K562 (cell line): ENCODE data around the gene NDUFA6. TPM values are rescaled to one million over a fixed set of nuclear protein-coding genes. Genes with fewer than 3 reads are reported as not detected.

Source experiments
- ATAC-seq: fragments of 200-7000 bp; cut with Tn5 transposase; 3 replicates; pipeline ENCODE4 v1.9.1; 2020; ENCODE audit warnings: moderate library complexity
- BruUV-seq: library from RNA; stranded (reverse); fragments of 400-500 nt; replicated peaks from 2 replicates; lab custom pipeline; 2021; lab: Mats Ljungman, UMichigan
- CTCF ChIA-PET: fragments of 300-600 bp; formaldehyde crosslinking; extraction: SDS; loops from one replicate; lab custom pipeline; 2021; ENCODE audit warnings: low intra/inter-chr PET ratio; lab: Yijun Ruan, JAX
- POLR2A ChIA-PET: fragments of 300-600, 350-650 bp; sonication (Branson Sonifier 250); formaldehyde crosslinking; extraction: SDS; loops from one replicate; lab custom pipeline; 2021; ENCODE audit warnings: antibody characterized with exemption, inconsistent platforms; lab: Yijun Ruan, JAX
- DNase-seq, 4 experiments: peaks; one replicate each; pipeline versions ENCODE4 v3.0.0 to v3.0.0-alpha.2; 2011 to 2018; ENCODE audit warnings: low spot score in 3 of 4, mixed read lengths in 3 of 4; ENCODE audit errors: extremely low read depth in 1 of 4
- FAIRE-seq: peaks from 2 replicates; lab custom pipeline; 2011; peaks lifted over from hg19 to GRCh38; lab: Jason Lieb, UNC
- H2AFZ ChIP-seq: 2 replicates; pipeline ENCODE4 v1.6.0; 2011; ENCODE audit warnings: low read depth, low read length, control low read depth, inconsistent platforms
- H3K27ac ChIP-seq: fragments of 200-600 bp; 3 replicates; pipeline ENCODE4 v1.8.0; 2011; ENCODE audit warnings: low read depth, mild to moderate bottlenecking, control low read depth, inconsistent platforms, low read length, moderate library complexity, mixed read lengths; ENCODE audit errors: extremely low read depth
- H3K27me3 ChIP-seq, 2 experiments: fragments of 300-600 bp in 1 of 2; 2 replicates in 1 of 2; 3 replicates in 1 of 2; pipeline versions ENCODE4 v1.6.0 to v1.8.0; 2011; ENCODE audit warnings: inconsistent platforms in 2 of 2, low read length in 2 of 2, mild to moderate bottlenecking in 1 of 2, mixed read lengths in 1 of 2, moderate library complexity in 1 of 2; ENCODE audit not compliant: control insufficient read depth in 2 of 2, insufficient read depth in 2 of 2
- H3K36me3 ChIP-seq: fragments of 300-600 bp; 3 replicates; pipeline ENCODE4 v1.8.0; 2011; ENCODE audit warnings: mild to moderate bottlenecking, low read length, inconsistent platforms; ENCODE audit not compliant: control insufficient read depth, insufficient read depth
- H3K4me1 ChIP-seq, 2 experiments: fragments of 200-600 bp in 1 of 2; replicated peaks in 1 of 2; 2 replicates in 1 of 2; 3 replicates in 1 of 2; pipeline versions ENCODE4 v1.5.1 to v1.8.0; 2011; ENCODE audit warnings: inconsistent platforms in 2 of 2, low read length in 2 of 2, mild to moderate bottlenecking in 1 of 2, mixed read lengths in 1 of 2, moderate library complexity in 1 of 2; ENCODE audit not compliant: control insufficient read depth in 2 of 2, insufficient read depth in 2 of 2
- H3K4me2 ChIP-seq: 2 replicates; pipeline ENCODE4 v1.6.1; 2011; ENCODE audit warnings: low read length, control low read depth, inconsistent platforms, mixed read lengths; ENCODE audit not compliant: insufficient read depth
- H3K4me3 ChIP-seq: fragments of 200-600 bp; sonication (generic), shearing (Covaris generic); 2 replicates; pipeline ENCODE4 v1.5.1; 2016; ENCODE audit warnings: control low read depth, inconsistent platforms
- H3K79me2 ChIP-seq: fragments of 200-600 bp; 3 replicates; pipeline ENCODE4 v1.8.0; 2011; ENCODE audit warnings: low read length, inconsistent platforms; ENCODE audit not compliant: control insufficient read depth, insufficient read depth
- H3K9ac ChIP-seq, 2 experiments: 2 replicates each; pipeline versions ENCODE4 v1.6.0 to v1.6.1; 2011; ENCODE audit warnings: low read depth in 2 of 2, low read length in 2 of 2, control low read depth in 1 of 2, inconsistent platforms in 1 of 2, mild to moderate bottlenecking in 1 of 2, mixed read lengths in 1 of 2; ENCODE audit not compliant: insufficient read depth in 1 of 2
- H3K9me1 ChIP-seq: one replicate; pipeline ENCODE4 v1.6.0; 2011; ENCODE audit warnings: inconsistent platforms, mild to moderate bottlenecking, low read length, moderate library complexity; ENCODE audit not compliant: control insufficient read depth, insufficient read depth
- H3K9me3 ChIP-seq: replicated peaks from 2 replicates; pipeline ENCODE4 v1.5.1; 2011; ENCODE audit warnings: low read depth, low read length, inconsistent platforms; ENCODE audit not compliant: control insufficient read depth, insufficient read depth
- H4K20me1 ChIP-seq: replicated peaks from 2 replicates; pipeline ENCODE4 v1.6.1; 2011; ENCODE audit warnings: low read length, inconsistent platforms, mixed read lengths; ENCODE audit not compliant: control insufficient read depth, insufficient read depth
- ETV6 ChIP-seq, 3 experiments: fragments of 150-350 bp in 1 of 3; sonication (generic) in 1 of 3; formaldehyde crosslinking in 1 of 3; IDR thresholded peaks; 2 replicates each; pipeline versions ENCODE4 v1.6.1 to v1.8.0; 2014 to 2022; ENCODE audit warnings: borderline replicate concordance in 2 of 3, low read depth in 2 of 3, antibody characterized with exemption in 1 of 3, low read length in 1 of 3, mild to moderate bottlenecking in 1 of 3, missing genetic modification reagents in 1 of 3
- HNRNPH1 ChIP-seq: fragments of 200-400 bp; formaldehyde crosslinking; optimal IDR thresholded peaks from 2 replicates; pipeline ENCODE3; 2017; ENCODE audit warnings: low read depth, mild to moderate bottlenecking, low read length, moderate library complexity
- L3MBTL2 ChIP-seq: fragments of 450-650 bp; IDR thresholded peaks from 2 replicates; pipeline ENCODE4 v1.6.1; 2016; ENCODE audit warnings: mild to moderate bottlenecking, moderate library complexity
- MEIS2 ChIP-seq: fragments of 450-650 bp; IDR thresholded peaks from 2 replicates; pipeline ENCODE4 v1.6.1; 2014; ENCODE audit warnings: mild to moderate bottlenecking; ENCODE audit not compliant: partially characterized antibody
- SRSF1 ChIP-seq: fragments of 200-400 bp; formaldehyde crosslinking; IDR thresholded peaks from 2 replicates; pipeline ENCODE4 v1.6.1; 2017; ENCODE audit warnings: mild to moderate bottlenecking, low read depth, low read length, moderate library complexity
- TFAM ChIP-seq: fragments of 250-450 bp; sonication (Bioruptor Pico); conservative IDR thresholded peaks from 2 replicates; pipeline ENCODE4 v1.5.0; 2021; ENCODE audit warnings: mild to moderate bottlenecking, moderate library complexity
- ZNF224 ChIP-seq: sonication (generic); formaldehyde crosslinking; IDR thresholded peaks from 2 replicates; pipeline ENCODE4 v1.8.0; 2022; ENCODE audit warnings: mild to moderate bottlenecking, missing genetic modification reagents
- ZNF354B ChIP-seq: fragments of 250-450 bp; sonication (Bioruptor Pico); IDR thresholded peaks from 2 replicates; pipeline ENCODE4 v1.4.0; 2020
- ZNF639 ChIP-seq, 2 experiments: fragments of 200-800 bp in 1 of 2; sonication (Bioruptor generic) in 1 of 2; sonication (generic) in 1 of 2; formaldehyde crosslinking in 1 of 2; IDR thresholded peaks in 1 of 2; conservative IDR thresholded peaks in 1 of 2; 2 replicates each; pipeline versions ENCODE4 v1.5.0 to v1.6.1; 2016 to 2020; ENCODE audit warnings: missing compliant biosample characterization in 1 of 2, missing genetic modification characterization in 1 of 2, missing genetic modification reagents in 1 of 2
- WGBS: fragments of 100-300 bp; shearing (Covaris generic); methylation state at CpG from one replicate; pipeline ENCODE4 v1.1.6; 2016; ENCODE audit warnings: low coverage, mixed read lengths; ENCODE audit not compliant: insufficient coverage; ENCODE audit errors: missing lambda C conversion rate; 5-methylcytosine and 5-hydroxymethylcytosine counted together
- in situ Hi-C: fragments of 300-500 bp; cut with MboI; formaldehyde crosslinking; loops from 4 replicates; pipeline ENCODE4 v1.15.0; 2018; ENCODE audit warnings: inconsistent platforms, mixed read lengths
- intact Hi-C: fragments of 100-400 bp; cut with micrococcal nuclease; formaldehyde crosslinking; loops from 2 replicates; pipeline ENCODE4 v1.14.2; 2022
- polyA plus RNA-seq, 8 experiments: library from polyadenylated mRNA; depleted of rRNA in 4 of 8; stranded (reverse) in 5 of 8; unstranded in 3 of 8; fragments of >200 nt; fragmentation: Nextera tagmentation in 2 of 8; fragmentation: Illumina TruSeq in 1 of 8; extraction: Ambion mirVana in 2 of 8; extraction: Trizol in 1 of 8; gene quantifications; 2 replicates each; pipeline versions ENCODE4 v1.2.1 to v1.2.3, GENCODE V29; 2011 to 2014; ENCODE audit warnings: inconsistent platforms in 1 of 8, missing spikeins in 1 of 8
- total RNA-seq, 7 experiments: library from RNA; depleted of rRNA in 6 of 7; stranded (reverse); fragments of >200 nt in 6 of 7; fragmentation: Illumina TruSeq in 2 of 7; extraction: Trizol in 2 of 7; gene quantifications; 2 replicates each; pipeline versions ENCODE4 v1.2.1 to v1.2.3, GENCODE V29; 2011 to 2021; ENCODE audit warnings: low replicate concordance in 1 of 7
- TF ChIP-seq, protein P1 (sequence below): fragments of 450-650 bp; IDR thresholded peaks from 2 replicates; pipeline ENCODE4 v1.6.1; 2016; ENCODE audit warnings: low read depth, mild to moderate bottlenecking, moderate library complexity
- TF ChIP-seq, protein P2 (sequence below): fragments of 150-350 bp; IDR thresholded peaks from 2 replicates; pipeline ENCODE4 v1.6.1; 2014; ENCODE audit warnings: low read depth, mild to moderate bottlenecking, low read length, borderline replicate concordance
- TF ChIP-seq, protein P3 (sequence below): fragments of 450-650 bp; formaldehyde crosslinking; IDR thresholded peaks from 2 replicates; pipeline ENCODE4 v1.4.0; 2020; ENCODE audit warnings: mild to moderate bottlenecking, moderate library complexity
- TF ChIP-seq, protein P4 (sequence below): fragments of 450-650 bp; formaldehyde crosslinking; IDR thresholded peaks from 2 replicates; pipeline ENCODE4 v1.4.0; 2022; ENCODE audit warnings: mild to moderate bottlenecking, moderate library complexity

Gene NDUFA6
- total and polyA plus RNA-seq, 9 of the 15 experiments (the other 6 are each of a cell fraction or from before 2014, with no cell fraction given): 90.0 to 474 (median 128) TPM

DNA sequence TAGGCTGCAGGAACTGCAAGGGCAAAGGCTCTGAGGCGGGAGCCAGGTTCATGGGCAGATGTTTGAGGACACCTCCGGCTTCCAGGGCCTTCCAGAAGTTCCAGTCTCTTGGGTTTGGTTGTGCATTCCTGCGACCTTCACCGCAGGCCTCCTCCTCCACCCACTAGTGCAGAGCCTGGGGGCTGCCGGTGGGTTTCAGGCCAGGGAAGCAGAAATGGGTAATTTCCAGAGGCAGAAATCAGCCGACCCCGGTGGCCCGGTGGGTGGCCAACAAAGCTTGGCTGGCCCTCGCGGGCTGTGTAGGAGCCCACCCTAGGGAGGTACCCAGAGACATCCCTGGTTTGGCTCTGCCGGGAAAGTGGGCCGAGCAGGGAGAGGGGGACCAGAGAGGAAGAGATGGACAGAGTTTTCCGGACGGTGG, 16.9 kb downstream of the NDUFA6 start:
- in situ Hi-C loops: no loop called here
- H4K20me1 ChIP-seq: no peaks in the 10 kb centered on the region
- peaks cover 24 to 46% of the 10 kb centered on the region in 2 experiments for H3K4me1 ChIP-seq
- POLR2A ChIA-PET: interaction anchor here (0.6 kb wide), 1 partner anchor 330 kb away, joined by 4 read pairs; no protein-coding TSS in a partner anchor
- no peaks in the 10 kb centered on the region for H3K9me3 ChIP-seq
- no TSS peak for BruUV-seq
- DNase-seq (no peak), FAIRE-seq (no peak), ATAC-seq (no peak)
- H3K79me2 ChIP-seq: peaks cover 19% of the 10 kb centered on the region
- no peak overlapping the region for H3K4me3 ChIP-seq
- 88% methylated on average over 6 of the region's 14 CpGs for WGBS
- H3K36me3 ChIP-seq: no peaks in the 10 kb centered on the region
- no peaks in the 10 kb centered on the region for H3K27me3 ChIP-seq
- no peak overlapping the region for H3K4me2 ChIP-seq
- H3K9me1 ChIP-seq: peaks cover 2% of the 10 kb centered on the region
- H2AFZ ChIP-seq: no peak overlapping the region
- intact Hi-C loops: loop anchor here (10.0 kb wide), 1 partner anchor 109 kb away; the partner anchor contains the start of gene SEPTIN3
- no peak overlapping the region for H3K9ac ChIP-seq
- CTCF ChIA-PET: no interaction called here
- H3K27ac ChIP-seq: no peak overlapping the region
- TF ChIP-seq HNRNPH1 (no peak), ZNF639 (CRISPR knock-in tag; conservative IDR thresholded peaks at IDR 0.05 in 1 of 2, IDR thresholded peaks at IDR 0.05 in 1 of 2) (no peak), TFAM (no peak), MEIS2 (no peak), ZNF224 (CRISPR knock-in tag) (no peak), ZNF354B (CRISPR knock-in tag) (no peak), ETV6 (IDR thresholded peaks at IDR 0.05; ENCODE audit: borderline replicate concordance in 1 of 2, low read depth in 2 of 2, low read length in 1 of 2) (no peak), ETV6 (CRISPR knock-in tag; IDR thresholded peaks at IDR 0.05; ENCODE audit: borderline replicate concordance) (no peak), L3MBTL2 (no peak), SRSF1 (no peak)
- TF ChIP-seq, protein P1, sequence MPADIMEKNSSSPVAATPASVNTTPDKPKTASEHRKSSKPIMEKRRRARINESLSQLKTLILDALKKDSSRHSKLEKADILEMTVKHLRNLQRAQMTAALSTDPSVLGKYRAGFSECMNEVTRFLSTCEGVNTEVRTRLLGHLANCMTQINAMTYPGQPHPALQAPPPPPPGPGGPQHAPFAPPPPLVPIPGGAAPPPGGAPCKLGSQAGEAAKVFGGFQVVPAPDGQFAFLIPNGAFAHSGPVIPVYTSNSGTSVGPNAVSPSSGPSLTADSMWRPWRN: no peak
- TF ChIP-seq, protein P2, sequence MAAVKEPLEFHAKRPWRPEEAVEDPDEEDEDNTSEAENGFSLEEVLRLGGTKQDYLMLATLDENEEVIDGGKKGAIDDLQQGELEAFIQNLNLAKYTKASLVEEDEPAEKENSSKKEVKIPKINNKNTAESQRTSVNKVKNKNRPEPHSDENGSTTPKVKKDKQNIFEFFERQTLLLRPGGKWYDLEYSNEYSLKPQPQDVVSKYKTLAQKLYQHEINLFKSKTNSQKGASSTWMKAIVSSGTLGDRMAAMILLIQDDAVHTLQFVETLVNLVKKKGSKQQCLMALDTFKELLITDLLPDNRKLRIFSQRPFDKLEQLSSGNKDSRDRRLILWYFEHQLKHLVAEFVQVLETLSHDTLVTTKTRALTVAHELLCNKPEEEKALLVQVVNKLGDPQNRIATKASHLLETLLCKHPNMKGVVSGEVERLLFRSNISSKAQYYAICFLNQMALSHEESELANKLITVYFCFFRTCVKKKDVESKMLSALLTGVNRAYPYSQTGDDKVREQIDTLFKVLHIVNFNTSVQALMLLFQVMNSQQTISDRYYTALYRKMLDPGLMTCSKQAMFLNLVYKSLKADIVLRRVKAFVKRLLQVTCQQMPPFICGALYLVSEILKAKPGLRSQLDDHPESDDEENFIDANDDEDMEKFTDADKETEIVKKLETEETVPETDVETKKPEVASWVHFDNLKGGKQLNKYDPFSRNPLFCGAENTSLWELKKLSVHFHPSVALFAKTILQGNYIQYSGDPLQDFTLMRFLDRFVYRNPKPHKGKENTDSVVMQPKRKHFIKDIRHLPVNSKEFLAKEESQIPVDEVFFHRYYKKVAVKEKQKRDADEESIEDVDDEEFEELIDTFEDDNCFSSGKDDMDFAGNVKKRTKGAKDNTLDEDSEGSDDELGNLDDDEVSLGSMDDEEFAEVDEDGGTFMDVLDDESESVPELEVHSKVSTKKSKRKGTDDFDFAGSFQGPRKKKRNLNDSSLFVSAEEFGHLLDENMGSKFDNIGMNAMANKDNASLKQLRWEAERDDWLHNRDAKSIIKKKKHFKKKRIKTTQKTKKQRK: no peak
- TF ChIP-seq, protein P3, sequence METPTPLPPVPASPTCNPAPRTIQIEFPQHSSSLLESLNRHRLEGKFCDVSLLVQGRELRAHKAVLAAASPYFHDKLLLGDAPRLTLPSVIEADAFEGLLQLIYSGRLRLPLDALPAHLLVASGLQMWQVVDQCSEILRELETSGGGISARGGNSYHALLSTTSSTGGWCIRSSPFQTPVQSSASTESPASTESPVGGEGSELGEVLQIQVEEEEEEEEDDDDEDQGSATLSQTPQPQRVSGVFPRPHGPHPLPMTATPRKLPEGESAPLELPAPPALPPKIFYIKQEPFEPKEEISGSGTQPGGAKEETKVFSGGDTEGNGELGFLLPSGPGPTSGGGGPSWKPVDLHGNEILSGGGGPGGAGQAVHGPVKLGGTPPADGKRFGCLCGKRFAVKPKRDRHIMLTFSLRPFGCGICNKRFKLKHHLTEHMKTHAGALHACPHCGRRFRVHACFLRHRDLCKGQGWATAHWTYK (CRISPR knock-in tag): no peak
- TF ChIP-seq, protein P4, sequence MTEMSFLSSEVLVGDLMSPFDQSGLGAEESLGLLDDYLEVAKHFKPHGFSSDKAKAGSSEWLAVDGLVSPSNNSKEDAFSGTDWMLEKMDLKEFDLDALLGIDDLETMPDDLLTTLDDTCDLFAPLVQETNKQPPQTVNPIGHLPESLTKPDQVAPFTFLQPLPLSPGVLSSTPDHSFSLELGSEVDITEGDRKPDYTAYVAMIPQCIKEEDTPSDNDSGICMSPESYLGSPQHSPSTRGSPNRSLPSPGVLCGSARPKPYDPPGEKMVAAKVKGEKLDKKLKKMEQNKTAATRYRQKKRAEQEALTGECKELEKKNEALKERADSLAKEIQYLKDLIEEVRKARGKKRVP: no peak
